ENCODE data around the gene PTBP2.

Gene PTBP2, protein sequence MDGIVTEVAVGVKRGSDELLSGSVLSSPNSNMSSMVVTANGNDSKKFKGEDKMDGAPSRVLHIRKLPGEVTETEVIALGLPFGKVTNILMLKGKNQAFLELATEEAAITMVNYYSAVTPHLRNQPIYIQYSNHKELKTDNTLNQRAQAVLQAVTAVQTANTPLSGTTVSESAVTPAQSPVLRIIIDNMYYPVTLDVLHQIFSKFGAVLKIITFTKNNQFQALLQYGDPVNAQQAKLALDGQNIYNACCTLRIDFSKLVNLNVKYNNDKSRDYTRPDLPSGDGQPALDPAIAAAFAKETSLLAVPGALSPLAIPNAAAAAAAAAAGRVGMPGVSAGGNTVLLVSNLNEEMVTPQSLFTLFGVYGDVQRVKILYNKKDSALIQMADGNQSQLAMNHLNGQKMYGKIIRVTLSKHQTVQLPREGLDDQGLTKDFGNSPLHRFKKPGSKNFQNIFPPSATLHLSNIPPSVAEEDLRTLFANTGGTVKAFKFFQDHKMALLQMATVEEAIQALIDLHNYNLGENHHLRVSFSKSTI

GRCh38 chr1:96721416-96722160 is at the start of gene PTBP2:
TSS of gene PTBP2 (plus strand) at chr1:96721784. CDS start at chr1:96721865, 81 bp downstream.
- Histone ChIP-seq H3K4me3 (ENCODE audit: low read depth in 1 of 2, low read length in 2 of 2) (peak within 1 kb of the TSS; percentile 52 to 84), H2AFZ (ENCODE audit: low read depth, low read length) (peak within 1 kb of the TSS; percentile 99), H3K79me2 (ENCODE audit: insufficient read depth, low read length) (peaks cover 53% of the 10 kb centered on the region), H3K9me3 (ENCODE audit: insufficient read depth, low read length, severe bottlenecking) (no peaks in the 10 kb centered on the region), H3K9ac (ENCODE audit: low read depth, low read length) (peak within 1 kb of the TSS; percentile 89), H3K36me3 (ENCODE audit: insufficient read depth, low read length) (peaks cover 37% of the 10 kb centered on the region), H4K20me1 (ENCODE audit: insufficient read depth, low read length) (peaks cover 19% of the 10 kb centered on the region; the same call in 1 of the 2 replicates), H3K27me3 (ENCODE audit: insufficient read depth, low read length, poor library complexity) (no peaks in the 10 kb centered on the region), H3K4me1 (ENCODE audit: insufficient read depth, low read length) (peaks cover 44% of the 10 kb centered on the region), H3K4me2 (ENCODE audit: insufficient read depth, low read length) (peak within 1 kb of the TSS; percentile 90), H3K27ac (ENCODE audit: low read length) (peak within 1 kb of the TSS; percentile 88)
- DNase-seq, result peak; percentile 88
- ATAC-seq (ENCODE audit: insufficient read depth, low read depth), result peak; percentile 92
- no peak for TF ChIP-seq EZH2 (IDR thresholded peaks at IDR 0.05; ENCODE audit: borderline replicate concordance, low read depth, low read length, severe bottlenecking)
- no peak for TF ChIP-seq CTCF (IDR thresholded peaks at IDR 0.05; ENCODE audit: borderline replicate concordance, extremely low read depth, low read length, poor library complexity, severe bottlenecking)

DNA sequence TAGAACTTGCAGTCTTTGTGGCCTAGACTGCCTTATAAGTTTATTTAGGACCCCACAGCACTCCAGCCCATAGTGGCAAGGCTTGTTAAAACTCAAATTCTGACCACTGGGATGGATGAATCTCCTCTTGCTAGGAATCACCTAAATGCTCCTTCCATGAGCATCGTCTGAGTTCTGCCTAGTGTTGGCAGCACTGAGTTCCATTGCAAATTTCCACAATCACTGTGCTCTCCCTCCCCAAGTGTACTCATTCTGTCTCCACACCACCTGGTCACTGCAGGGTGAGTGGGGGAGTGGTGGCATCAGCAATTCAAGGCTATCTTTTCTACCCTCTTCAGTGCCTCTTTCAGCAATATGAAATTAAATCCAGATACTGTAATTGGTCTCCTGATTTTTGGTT is 46.7 kb upstream of the PTBP2 start:
- H3K9ac ChIP-seq (ENCODE audit: low read depth, low read length), result no peak overlapping the region
- no peak for DNase-seq
- H3K27ac ChIP-seq (ENCODE audit: low read length), result no peak overlapping the region
- no peaks in the 10 kb centered on the region for H3K27me3 ChIP-seq (ENCODE audit: insufficient read depth, low read length, poor library complexity)
- no peaks in the 10 kb centered on the region for H3K36me3 ChIP-seq (ENCODE audit: insufficient read depth, low read length)
- no peak overlapping the region for H3K4me3 ChIP-seq (ENCODE audit: low read depth in 1 of 2, low read length in 2 of 2)
- no peak overlapping the region for H3K4me2 ChIP-seq (ENCODE audit: insufficient read depth, low read length)
- no peaks in the 10 kb centered on the region for H4K20me1 ChIP-seq (ENCODE audit: insufficient read depth, low read length)
- no peaks in the 10 kb centered on the region for H3K79me2 ChIP-seq (ENCODE audit: insufficient read depth, low read length)
- no peaks in the 10 kb centered on the region for H3K4me1 ChIP-seq (ENCODE audit: insufficient read depth, low read length)
- no peak for TF ChIP-seq EZH2 (IDR thresholded peaks at IDR 0.05; ENCODE audit: borderline replicate concordance, low read depth, low read length, severe bottlenecking)
- no peak for TF ChIP-seq CTCF (IDR thresholded peaks at IDR 0.05; ENCODE audit: borderline replicate concordance, extremely low read depth, low read length, poor library complexity, severe bottlenecking)
- H2AFZ ChIP-seq (ENCODE audit: low read depth, low read length), result no peak overlapping the region
- H3K9me3 ChIP-seq (ENCODE audit: insufficient read depth, low read length, severe bottlenecking), result peaks cover 8% of the 10 kb centered on the region
- ATAC-seq (ENCODE audit: insufficient read depth, low read depth), result no peak

- Histone ChIP-seq H3K79me2 (ENCODE audit: insufficient read depth, low read length) (no peaks in the 10 kb centered on the region), H3K36me3 (ENCODE audit: insufficient read depth, low read length) (no peaks in the 10 kb centered on the region), H3K4me2 (ENCODE audit: insufficient read depth, low read length) (no peak overlapping the region), H3K9ac (ENCODE audit: low read depth, low read length) (no peak overlapping the region), H2AFZ (ENCODE audit: low read depth, low read length) (no peak overlapping the region), H3K4me3 (ENCODE audit: low read depth in 1 of 2, low read length in 2 of 2) (no peak overlapping the region), H3K27ac (ENCODE audit: low read length) (no peak overlapping the region), H4K20me1 (ENCODE audit: insufficient read depth, low read length) (no peaks in the 10 kb centered on the region), H3K27me3 (ENCODE audit: insufficient read depth, low read length, poor library complexity) (no peaks in the 10 kb centered on the region), H3K9me3 (ENCODE audit: insufficient read depth, low read length, severe bottlenecking) (no peaks in the 10 kb centered on the region), H3K4me1 (ENCODE audit: insufficient read depth, low read length) (no peaks in the 10 kb centered on the region)
- ATAC-seq (ENCODE audit: insufficient read depth, low read depth) (no peak), DNase-seq (no peak)
- TF ChIP-seq EZH2 (IDR thresholded peaks at IDR 0.05; ENCODE audit: borderline replicate concordance, low read depth, low read length, severe bottlenecking) (no peak), CTCF (IDR thresholded peaks at IDR 0.05; ENCODE audit: borderline replicate concordance, extremely low read depth, low read length, poor library complexity, severe bottlenecking) (no peak)
Observed at GRCh38 chr1:96682056-96682455, 39.5 kb upstream of the PTBP2 start.
